Measurements from ENCODE around the gene HMGN2.

The HMGN2 gene

DNA sequence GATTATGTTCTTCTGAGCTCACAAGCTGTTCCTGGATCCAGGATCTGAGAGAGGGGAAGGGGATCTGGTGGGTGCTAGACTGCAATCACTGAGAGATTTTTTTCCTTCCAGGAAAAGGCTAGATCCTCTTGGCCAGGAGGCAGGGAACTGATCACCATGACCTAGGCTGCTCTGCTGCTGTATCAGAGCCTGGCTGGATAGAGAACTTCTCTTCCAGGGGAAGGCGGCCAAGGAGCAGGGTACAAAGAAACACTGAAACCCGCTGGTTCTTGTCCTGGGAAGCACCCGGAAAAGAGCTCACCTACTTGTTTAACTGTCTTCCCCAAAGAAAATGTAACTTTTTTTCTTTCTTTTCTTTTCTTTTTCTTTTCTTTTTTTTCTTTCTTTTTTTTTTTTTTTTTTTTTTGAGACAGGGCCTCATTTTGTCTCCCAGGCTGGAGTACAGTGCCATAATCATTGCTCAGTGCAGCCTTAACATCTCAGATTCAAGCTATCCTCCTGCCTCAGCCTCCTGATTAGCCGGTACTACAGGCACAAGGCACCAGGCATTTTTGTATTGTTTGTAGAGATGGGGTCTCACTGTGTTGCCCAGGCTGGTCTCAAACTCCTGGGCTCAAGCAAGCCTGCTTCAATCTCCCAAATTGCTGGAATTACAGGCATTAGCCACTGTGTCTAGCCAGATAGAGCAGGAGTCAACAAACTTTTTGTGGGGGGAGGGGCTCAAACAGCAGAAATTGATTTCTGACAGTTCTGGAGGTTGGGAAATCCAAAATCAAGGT lies 44.9 kb downstream of the HMGN2 start:
- no peaks in the 10 kb centered on the region for H3K4me1 ChIP-seq (ENCODE audit: insufficient read depth, low read length)
- no peak overlapping the region for H3K27ac ChIP-seq (ENCODE audit: low read length)
- H3K27me3 ChIP-seq (ENCODE audit: insufficient read depth, low read length, poor library complexity) = no peaks in the 10 kb centered on the region
- H3K36me3 ChIP-seq (ENCODE audit: insufficient read depth, low read length) = no peaks in the 10 kb centered on the region
- no peak for ATAC-seq (ENCODE audit: insufficient read depth, low read depth)
- DNase-seq = no peak
- no peaks in the 10 kb centered on the region for H4K20me1 ChIP-seq (ENCODE audit: insufficient read depth, low read length)
- H3K9ac ChIP-seq (ENCODE audit: low read depth, low read length) = no peak overlapping the region
- no peaks in the 10 kb centered on the region for H3K79me2 ChIP-seq (ENCODE audit: insufficient read depth, low read length)
- H3K4me3 ChIP-seq (ENCODE audit: low read depth in 1 of 2, low read length in 2 of 2) = no peak overlapping the region
- H2AFZ ChIP-seq (ENCODE audit: low read depth, low read length) = no peak overlapping the region
- H3K4me2 ChIP-seq (ENCODE audit: insufficient read depth, low read length) = no peak overlapping the region
- no peaks in the 10 kb centered on the region for H3K9me3 ChIP-seq (ENCODE audit: insufficient read depth, low read length, severe bottlenecking)
- TF ChIP-seq CTCF (IDR thresholded peaks at IDR 0.05; ENCODE audit: borderline replicate concordance, extremely low read depth, low read length, poor library complexity, severe bottlenecking) (no peak), EZH2 (IDR thresholded peaks at IDR 0.05; ENCODE audit: borderline replicate concordance, low read depth, low read length, severe bottlenecking) (no peak)

DNA sequence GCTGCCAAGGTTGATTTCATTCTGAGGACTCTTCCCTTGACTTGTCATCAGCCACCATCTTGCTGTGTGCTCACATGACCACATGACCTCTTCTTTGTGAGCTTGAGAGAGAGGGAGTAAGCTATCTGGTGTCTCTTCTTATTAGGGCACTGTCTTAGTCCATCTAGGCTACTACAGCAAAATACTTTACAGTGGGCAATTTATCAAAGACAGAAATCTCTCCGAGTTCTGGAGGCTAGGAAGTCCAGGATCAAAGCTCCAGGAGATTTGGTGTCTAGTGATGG lies 45.5 kb downstream of the HMGN2 start:
- DNase-seq = no peak
- H3K9ac ChIP-seq (ENCODE audit: low read depth, low read length) = no peak overlapping the region
- no peak overlapping the region for H3K4me3 ChIP-seq (ENCODE audit: low read depth in 1 of 2, low read length in 2 of 2)
- H3K4me2 ChIP-seq (ENCODE audit: insufficient read depth, low read length) = no peak overlapping the region
- H3K4me1 ChIP-seq (ENCODE audit: insufficient read depth, low read length) = no peaks in the 10 kb centered on the region
- ATAC-seq (ENCODE audit: insufficient read depth, low read depth) = no peak
- H3K36me3 ChIP-seq (ENCODE audit: insufficient read depth, low read length) = no peaks in the 10 kb centered on the region
- TF ChIP-seq CTCF (IDR thresholded peaks at IDR 0.05; ENCODE audit: borderline replicate concordance, extremely low read depth, low read length, poor library complexity, severe bottlenecking) (no peak), EZH2 (IDR thresholded peaks at IDR 0.05; ENCODE audit: borderline replicate concordance, low read depth, low read length, severe bottlenecking) (no peak)
- H3K79me2 ChIP-seq (ENCODE audit: insufficient read depth, low read length) = no peaks in the 10 kb centered on the region
- no peaks in the 10 kb centered on the region for H4K20me1 ChIP-seq (ENCODE audit: insufficient read depth, low read length)
- no peak overlapping the region for H2AFZ ChIP-seq (ENCODE audit: low read depth, low read length)
- no peaks in the 10 kb centered on the region for H3K27me3 ChIP-seq (ENCODE audit: insufficient read depth, low read length, poor library complexity)
- H3K27ac ChIP-seq (ENCODE audit: low read length) = no peak overlapping the region
- H3K9me3 ChIP-seq (ENCODE audit: insufficient read depth, low read length, severe bottlenecking) = no peaks in the 10 kb centered on the region

GRCh38 chr1:26518355-26518754 lies 46.1 kb downstream of the HMGN2 start:
- ATAC-seq (ENCODE audit: insufficient read depth, low read depth) = no peak
- Histone ChIP-seq H4K20me1 (ENCODE audit: insufficient read depth, low read length) (no peaks in the 10 kb centered on the region), H3K27ac (ENCODE audit: low read length) (no peak overlapping the region), H3K4me2 (ENCODE audit: insufficient read depth, low read length) (no peak overlapping the region), H3K4me1 (ENCODE audit: insufficient read depth, low read length) (no peaks in the 10 kb centered on the region), H3K9ac (ENCODE audit: low read depth, low read length) (no peak overlapping the region), H2AFZ (ENCODE audit: low read depth, low read length) (no peak overlapping the region), H3K79me2 (ENCODE audit: insufficient read depth, low read length) (no peaks in the 10 kb centered on the region), H3K36me3 (ENCODE audit: insufficient read depth, low read length) (no peaks in the 10 kb centered on the region), H3K4me3 (ENCODE audit: low read depth in 1 of 2, low read length in 2 of 2) (no peak overlapping the region), H3K9me3 (ENCODE audit: insufficient read depth, low read length, severe bottlenecking) (no peaks in the 10 kb centered on the region), H3K27me3 (ENCODE audit: insufficient read depth, low read length, poor library complexity) (no peaks in the 10 kb centered on the region)
- no peak for DNase-seq
- TF ChIP-seq EZH2 (IDR thresholded peaks at IDR 0.05; ENCODE audit: borderline replicate concordance, low read depth, low read length, severe bottlenecking) = no peak
- no peak for TF ChIP-seq CTCF (IDR thresholded peaks at IDR 0.05; ENCODE audit: borderline replicate concordance, extremely low read depth, low read length, poor library complexity, severe bottlenecking)

All from DND-41 (cell line).